Activated T-helper 9 cell treated with anti-CD3 and anti-CD28 coated beads, Interleukin-2, amount 50 U/mL, for 16 hours (primary cell): ENCODE results near the gene GRB10.

Experiments
- DNase-seq: peaks from one replicate; pipeline ENCODE4 v3.0.0-alpha.2; 2020; ENCODE audit warnings: low read depth

Gene GRB10

GRCh38 chr7:50653126-50653864 lies 129.4 kb downstream of the GRB10 start:
- no peak for DNase-seq

- DNase-seq = no peak
Measured at GRCh38 chr7:50652400-50653125, 130.1 kb downstream of the GRB10 start.

GRCh38 chr7:50651271-50651989 lies 131.3 kb downstream of the GRB10 start:
- no peak for DNase-seq

GRCh38 chr7:50650057-50650664 lies 132.5 kb downstream of the GRB10 start:
- no peak for DNase-seq

GRCh38 chr7:50649259-50649885 lies 133.3 kb downstream of the GRB10 start:
- no peak for DNase-seq

- DNase-seq = no peak
Measured at GRCh38 chr7:50648570-50649169, 134.0 kb downstream of the GRB10 start.

- DNase-seq = no peak
Measured at GRCh38 chr7:50648076-50648475, 134.6 kb downstream of the GRB10 start.

- no peak for DNase-seq
Measured at GRCh38 chr7:50647286-50647980, 135.3 kb downstream of the GRB10 start.

- no peak for DNase-seq
Measured at GRCh38 chr7:50646069-50646468, 136.6 kb downstream of the GRB10 start.

GRCh38 chr7:50645186-50645585 lies 137.5 kb downstream of the GRB10 start:
- DNase-seq = no peak

GRCh38 chr7:50644586-50644985 lies 138.1 kb downstream of the GRB10 start:
- no peak for DNase-seq

GRCh38 chr7:50644114-50644513 lies 138.6 kb downstream of the GRB10 start:
- no peak for DNase-seq

- DNase-seq = no peak
Measured at GRCh38 chr7:50641442-50642405, 141.0 kb downstream of the GRB10 start.

- no peak for DNase-seq
Measured at GRCh38 chr7:50640779-50641178, 141.9 kb downstream of the GRB10 start.

GRCh38 chr7:50640256-50640655 lies 142.4 kb downstream of the GRB10 start:
- DNase-seq = no peak

GRCh38 chr7:50637725-50638643 lies 144.7 kb downstream of the GRB10 start:
- no peak for DNase-seq

- DNase-seq = no peak
Measured at GRCh38 chr7:50634378-50634777, 148.3 kb downstream of the GRB10 start.

GRCh38 chr7:50633414-50633710 lies 149.3 kb downstream of the GRB10 start:
- no peak for DNase-seq
